ENCODE data around the gene TSR3.

TSR3 gene

DNA sequence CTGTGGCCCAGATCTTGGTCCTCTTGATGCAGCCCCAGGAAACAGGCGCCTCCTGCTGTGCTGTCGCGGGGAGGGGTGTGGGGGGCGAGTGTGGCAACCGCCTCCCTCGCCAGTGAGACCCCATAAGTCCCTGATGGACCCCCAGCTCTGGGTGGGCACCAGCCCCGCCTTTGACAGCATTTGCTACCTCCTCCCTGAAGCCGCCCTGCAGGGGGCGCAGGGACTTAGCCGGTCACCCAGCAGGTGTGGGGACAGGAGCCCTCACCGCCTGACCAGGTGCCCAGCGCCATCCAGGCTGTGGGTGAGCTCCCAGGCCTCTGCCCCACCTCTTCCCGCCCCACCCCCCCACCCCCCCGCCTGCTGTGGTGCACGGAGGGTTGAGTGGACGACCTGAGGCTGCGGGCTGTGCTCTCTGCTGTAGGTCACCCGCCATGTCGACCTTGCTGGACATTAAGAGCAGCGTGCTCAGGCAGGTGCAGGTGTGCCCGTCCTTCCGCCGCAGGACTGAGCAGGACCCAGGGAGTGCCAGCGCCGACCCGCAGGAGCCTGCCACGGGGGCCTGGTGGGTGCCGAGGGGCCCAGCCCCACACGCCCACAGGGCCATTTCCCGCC lies 13.5 kb downstream of the TSR3 start:
- no peaks in the 10 kb centered on the region for H3F3A ChIP-seq (ENCODE audit: low read depth)
- H3K9me3 ChIP-seq (ENCODE audit: insufficient read depth, low read depth, low read length), result no peaks in the 10 kb centered on the region
- no peaks in the 10 kb centered on the region for H3K9me2 ChIP-seq (replicated peaks; ENCODE audit: low read depth, low read length)
- no peaks in the 10 kb centered on the region for H4K20me1 ChIP-seq (ENCODE audit: insufficient read depth, low read length, poor library complexity, severe bottlenecking)
- peaks cover 4% of the 10 kb centered on the region for H3K4me1 ChIP-seq (ENCODE audit: insufficient read depth, low read length, poor library complexity, severe bottlenecking)
- no peak for TF ChIP-seq EZH2phosphoT487 (IDR thresholded peaks at IDR 0.05; ENCODE audit: borderline replicate concordance)
- TF ChIP-seq, protein P1, sequence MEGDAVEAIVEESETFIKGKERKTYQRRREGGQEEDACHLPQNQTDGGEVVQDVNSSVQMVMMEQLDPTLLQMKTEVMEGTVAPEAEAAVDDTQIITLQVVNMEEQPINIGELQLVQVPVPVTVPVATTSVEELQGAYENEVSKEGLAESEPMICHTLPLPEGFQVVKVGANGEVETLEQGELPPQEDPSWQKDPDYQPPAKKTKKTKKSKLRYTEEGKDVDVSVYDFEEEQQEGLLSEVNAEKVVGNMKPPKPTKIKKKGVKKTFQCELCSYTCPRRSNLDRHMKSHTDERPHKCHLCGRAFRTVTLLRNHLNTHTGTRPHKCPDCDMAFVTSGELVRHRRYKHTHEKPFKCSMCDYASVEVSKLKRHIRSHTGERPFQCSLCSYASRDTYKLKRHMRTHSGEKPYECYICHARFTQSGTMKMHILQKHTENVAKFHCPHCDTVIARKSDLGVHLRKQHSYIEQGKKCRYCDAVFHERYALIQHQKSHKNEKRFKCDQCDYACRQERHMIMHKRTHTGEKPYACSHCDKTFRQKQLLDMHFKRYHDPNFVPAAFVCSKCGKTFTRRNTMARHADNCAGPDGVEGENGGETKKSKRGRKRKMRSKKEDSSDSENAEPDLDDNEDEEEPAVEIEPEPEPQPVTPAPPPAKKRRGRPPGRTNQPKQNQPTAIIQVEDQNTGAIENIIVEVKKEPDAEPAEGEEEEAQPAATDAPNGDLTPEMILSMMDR (conservative IDR thresholded peaks at IDR 0.05; ENCODE audit: low read length), result peak; percentile 42
- H3K4me3 ChIP-seq (ENCODE audit: low read length, poor library complexity, severe bottlenecking), result no peak overlapping the region
- no peaks in the 10 kb centered on the region for H3K36me3 ChIP-seq (ENCODE audit: insufficient read depth, low read length)
- no peaks in the 10 kb centered on the region for H3K27me3 ChIP-seq (ENCODE audit: insufficient read depth, low read length, poor library complexity, severe bottlenecking)
- H3K79me2 ChIP-seq (ENCODE audit: insufficient read depth, low read length), result no peaks in the 10 kb centered on the region
- H3K4me2 ChIP-seq (ENCODE audit: low read depth, low read length, poor library complexity, severe bottlenecking), result no peak overlapping the region
- no peak overlapping the region for H2AFZ ChIP-seq (ENCODE audit: low read length)
- no peak overlapping the region for H3K9ac ChIP-seq (ENCODE audit: low read depth, low read length, poor library complexity, severe bottlenecking)

DNA sequence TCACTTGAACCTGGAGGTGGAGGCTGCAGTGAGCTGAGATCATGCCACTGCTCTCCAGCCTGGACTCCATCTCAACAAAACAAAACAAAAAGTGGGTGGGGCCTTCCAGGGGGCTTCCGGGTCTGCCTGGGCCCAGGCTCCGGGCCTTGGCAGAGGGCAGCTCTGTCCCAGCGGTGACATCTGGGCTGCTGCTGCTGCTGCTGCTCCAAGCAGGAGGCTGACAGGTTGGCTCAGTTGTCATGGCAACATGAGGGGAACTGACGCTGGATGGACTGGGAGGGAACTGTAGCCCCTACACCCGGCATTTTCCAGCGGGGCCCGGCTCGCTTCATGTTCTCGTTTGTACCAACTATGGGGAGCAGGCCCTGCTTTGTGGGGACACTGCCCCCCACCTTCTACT lies 14.2 kb downstream of the TSR3 start:
- H3K9me2 ChIP-seq (replicated peaks; ENCODE audit: low read depth, low read length), result no peaks in the 10 kb centered on the region
- H3K4me2 ChIP-seq (ENCODE audit: low read depth, low read length, poor library complexity, severe bottlenecking), result no peak overlapping the region
- H3K9me3 ChIP-seq (ENCODE audit: insufficient read depth, low read depth, low read length), result no peaks in the 10 kb centered on the region
- no peaks in the 10 kb centered on the region for H3F3A ChIP-seq (ENCODE audit: low read depth)
- no peak overlapping the region for H3K4me3 ChIP-seq (ENCODE audit: low read length, poor library complexity, severe bottlenecking)
- H3K27me3 ChIP-seq (ENCODE audit: insufficient read depth, low read length, poor library complexity, severe bottlenecking), result no peaks in the 10 kb centered on the region
- no peaks in the 10 kb centered on the region for H4K20me1 ChIP-seq (ENCODE audit: insufficient read depth, low read length, poor library complexity, severe bottlenecking)
- H3K36me3 ChIP-seq (ENCODE audit: insufficient read depth, low read length), result no peaks in the 10 kb centered on the region
- H3K4me1 ChIP-seq (ENCODE audit: insufficient read depth, low read length, poor library complexity, severe bottlenecking), result peaks cover 4% of the 10 kb centered on the region
- no peak overlapping the region for H3K9ac ChIP-seq (ENCODE audit: low read depth, low read length, poor library complexity, severe bottlenecking)
- TF ChIP-seq, protein P1 (conservative IDR thresholded peaks at IDR 0.05; ENCODE audit: low read length), result no peak
- TF ChIP-seq EZH2phosphoT487 (IDR thresholded peaks at IDR 0.05; ENCODE audit: borderline replicate concordance), result no peak
- no peak overlapping the region for H2AFZ ChIP-seq (ENCODE audit: low read length)
- no peaks in the 10 kb centered on the region for H3K79me2 ChIP-seq (ENCODE audit: insufficient read depth, low read length)

DNA sequence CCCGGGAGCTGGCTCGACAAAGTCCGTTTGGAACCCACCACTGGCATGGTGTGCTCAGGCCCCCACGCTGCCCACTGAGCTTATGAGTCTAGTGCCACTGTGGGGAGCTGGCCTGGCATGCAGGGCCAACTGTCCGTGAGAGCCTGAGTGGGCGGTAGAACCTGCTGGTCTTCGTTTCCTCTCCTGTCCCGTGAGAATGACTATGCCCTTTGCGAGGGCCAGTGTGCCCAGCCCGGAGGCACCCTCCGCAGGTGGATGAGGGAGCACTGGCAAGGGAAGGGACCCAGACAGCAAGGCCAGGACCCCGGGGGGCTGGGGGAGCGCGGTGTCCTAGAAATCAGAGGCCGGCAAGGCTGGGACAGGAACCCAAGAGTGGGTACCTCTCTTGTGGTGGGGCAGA lies 15.1 kb downstream of the TSR3 start:
- Histone ChIP-seq H3K36me3 (ENCODE audit: insufficient read depth, low read length) (no peaks in the 10 kb centered on the region), H2AFZ (ENCODE audit: low read length) (no peak overlapping the region), H3K27me3 (ENCODE audit: insufficient read depth, low read length, poor library complexity, severe bottlenecking) (no peaks in the 10 kb centered on the region), H4K20me1 (ENCODE audit: insufficient read depth, low read length, poor library complexity, severe bottlenecking) (no peaks in the 10 kb centered on the region), H3F3A (ENCODE audit: low read depth) (no peaks in the 10 kb centered on the region), H3K9ac (ENCODE audit: low read depth, low read length, poor library complexity, severe bottlenecking) (no peak overlapping the region), H3K79me2 (ENCODE audit: insufficient read depth, low read length) (no peaks in the 10 kb centered on the region), H3K9me2 (replicated peaks; ENCODE audit: low read depth, low read length) (no peaks in the 10 kb centered on the region), H3K4me1 (ENCODE audit: insufficient read depth, low read length, poor library complexity, severe bottlenecking) (no peaks in the 10 kb centered on the region), H3K4me3 (ENCODE audit: low read length, poor library complexity, severe bottlenecking) (no peak overlapping the region), H3K4me2 (ENCODE audit: low read depth, low read length, poor library complexity, severe bottlenecking) (no peak overlapping the region), H3K9me3 (ENCODE audit: insufficient read depth, low read depth, low read length) (no peaks in the 10 kb centered on the region)
- no peak for TF ChIP-seq EZH2phosphoT487 (IDR thresholded peaks at IDR 0.05; ENCODE audit: borderline replicate concordance)
- TF ChIP-seq, protein P1 (conservative IDR thresholded peaks at IDR 0.05; ENCODE audit: low read length), result no peak

All from Loucy (cell line).